DND-41 (cell line): ENCODE measurements around the gene FOXP1.

Experiments used
- ATAC-seq: fragments of 200-7000 bp; cut with Tn5 transposase; 3 replicates; pipeline ENCODE4 v1.9.1; 2021; ENCODE audit warnings: low read depth; ENCODE audit not compliant: insufficient read depth
- DNase-seq: peaks from one replicate; pipeline ENCODE4 v3.0.0-alpha.2; 2020
- H2AFZ ChIP-seq: 2 replicates; pipeline ENCODE4 v1.6.0; 2012; ENCODE audit warnings: low read depth, low read length
- H3K27ac ChIP-seq: 2 replicates; pipeline ENCODE4 v1.5.1; 2012; ENCODE audit warnings: low read length, inconsistent platforms
- H3K27me3 ChIP-seq: fragments of 200-600 bp; sonication (generic); 2 replicates; pipeline ENCODE4 v1.6.0; 2012; ENCODE audit warnings: low read length, mild to moderate bottlenecking, inconsistent platforms; ENCODE audit not compliant: insufficient read depth, poor library complexity
- H3K36me3 ChIP-seq: 2 replicates; pipeline ENCODE4 v1.5.1; 2012; ENCODE audit warnings: low read length, inconsistent platforms; ENCODE audit not compliant: insufficient read depth
- H3K4me1 ChIP-seq: 2 replicates; pipeline ENCODE4 v1.5.1; 2012; ENCODE audit warnings: mild to moderate bottlenecking, low read length; ENCODE audit not compliant: insufficient read depth
- H3K4me2 ChIP-seq: 2 replicates; pipeline ENCODE4 v1.6.0; 2012; ENCODE audit warnings: mild to moderate bottlenecking, moderate library complexity, low read length, inconsistent platforms; ENCODE audit not compliant: insufficient read depth
- H3K4me3 ChIP-seq, 2 experiments: fragments of 200-600 bp in 1 of 2; shearing (Covaris generic) in 1 of 2; 2 replicates each; pipeline ENCODE4 v1.5.1; 2012 to 2016; ENCODE audit warnings: inconsistent platforms in 2 of 2, low read length in 2 of 2, mild to moderate bottlenecking in 2 of 2, low read depth in 1 of 2, moderate library complexity in 1 of 2
- H3K79me2 ChIP-seq: 2 replicates; pipeline ENCODE4 v1.6.0; 2012; ENCODE audit warnings: low read length, inconsistent platforms; ENCODE audit not compliant: insufficient read depth
- H3K9ac ChIP-seq: 2 replicates; pipeline ENCODE4 v1.6.0; 2012; ENCODE audit warnings: low read depth, mild to moderate bottlenecking, inconsistent platforms, low read length, moderate library complexity
- H3K9me3 ChIP-seq: 2 replicates; pipeline ENCODE4 v1.5.1; 2012; ENCODE audit warnings: low read length, moderate library complexity, mild to moderate bottlenecking, inconsistent platforms; ENCODE audit not compliant: insufficient read depth, severe bottlenecking
- H4K20me1 ChIP-seq: 2 replicates; pipeline ENCODE4 v1.6.0; 2012; ENCODE audit warnings: low read length; ENCODE audit not compliant: insufficient read depth
- EZH2 ChIP-seq: IDR thresholded peaks from 3 replicates; pipeline ENCODE4 v1.6.1; 2012; ENCODE audit warnings: borderline replicate concordance, low read depth, mild to moderate bottlenecking, moderate library complexity, low read length, inconsistent platforms; ENCODE audit not compliant: severe bottlenecking
- TF ChIP-seq, protein P1 (sequence below): IDR thresholded peaks from 2 replicates; pipeline ENCODE4 v1.5.1; 2012; ENCODE audit warnings: borderline replicate concordance, low read length, moderate library complexity, mild to moderate bottlenecking; ENCODE audit not compliant: poor library complexity, severe bottlenecking; ENCODE audit errors: extremely low read depth

The FOXP1 gene

DNA sequence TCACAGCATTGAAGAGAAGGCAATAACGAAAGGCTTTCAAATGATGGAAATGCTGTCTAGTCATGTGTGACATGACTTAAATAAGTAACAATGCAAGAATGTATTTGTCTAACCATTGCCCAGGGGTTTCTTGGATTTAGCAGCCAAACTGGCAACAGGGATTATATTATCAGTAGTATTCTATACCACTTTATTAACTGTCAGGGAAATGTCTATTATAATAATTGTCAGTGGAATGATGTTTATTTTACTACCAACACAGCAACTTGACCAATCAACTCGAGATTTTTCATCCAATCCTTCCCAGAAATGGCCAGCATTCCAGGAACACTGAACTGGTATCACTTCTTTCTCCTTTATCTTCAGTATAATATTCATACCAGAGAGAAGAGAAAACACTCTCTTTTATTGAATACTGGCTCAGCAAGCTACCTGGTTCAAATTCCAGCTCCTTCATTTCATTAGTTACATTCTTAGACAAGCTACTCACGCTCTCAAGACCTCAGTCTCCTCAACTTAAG lies 66.2 kb downstream of the FOXP1 start:
- no peaks in the 10 kb centered on the region for H3K27me3 ChIP-seq
- H3K27ac ChIP-seq: no peak overlapping the region
- peaks cover 54% of the 10 kb centered on the region for H3K79me2 ChIP-seq
- TF ChIP-seq, protein P1, sequence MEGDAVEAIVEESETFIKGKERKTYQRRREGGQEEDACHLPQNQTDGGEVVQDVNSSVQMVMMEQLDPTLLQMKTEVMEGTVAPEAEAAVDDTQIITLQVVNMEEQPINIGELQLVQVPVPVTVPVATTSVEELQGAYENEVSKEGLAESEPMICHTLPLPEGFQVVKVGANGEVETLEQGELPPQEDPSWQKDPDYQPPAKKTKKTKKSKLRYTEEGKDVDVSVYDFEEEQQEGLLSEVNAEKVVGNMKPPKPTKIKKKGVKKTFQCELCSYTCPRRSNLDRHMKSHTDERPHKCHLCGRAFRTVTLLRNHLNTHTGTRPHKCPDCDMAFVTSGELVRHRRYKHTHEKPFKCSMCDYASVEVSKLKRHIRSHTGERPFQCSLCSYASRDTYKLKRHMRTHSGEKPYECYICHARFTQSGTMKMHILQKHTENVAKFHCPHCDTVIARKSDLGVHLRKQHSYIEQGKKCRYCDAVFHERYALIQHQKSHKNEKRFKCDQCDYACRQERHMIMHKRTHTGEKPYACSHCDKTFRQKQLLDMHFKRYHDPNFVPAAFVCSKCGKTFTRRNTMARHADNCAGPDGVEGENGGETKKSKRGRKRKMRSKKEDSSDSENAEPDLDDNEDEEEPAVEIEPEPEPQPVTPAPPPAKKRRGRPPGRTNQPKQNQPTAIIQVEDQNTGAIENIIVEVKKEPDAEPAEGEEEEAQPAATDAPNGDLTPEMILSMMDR: no peak
- no peak for TF ChIP-seq EZH2
- no peaks in the 10 kb centered on the region for H3K9me3 ChIP-seq
- no peak overlapping the region for H3K4me3 ChIP-seq
- no peaks in the 10 kb centered on the region for H3K36me3 ChIP-seq
- H3K4me2 ChIP-seq: no peak overlapping the region
- no peak overlapping the region for H3K9ac ChIP-seq
- ATAC-seq: no peak
- no peaks in the 10 kb centered on the region for H3K4me1 ChIP-seq
- H4K20me1 ChIP-seq: peaks cover 27% of the 10 kb centered on the region; the same call in 1 of the 2 replicates
- DNase-seq: no peak
- no peak overlapping the region for H2AFZ ChIP-seq

DNA sequence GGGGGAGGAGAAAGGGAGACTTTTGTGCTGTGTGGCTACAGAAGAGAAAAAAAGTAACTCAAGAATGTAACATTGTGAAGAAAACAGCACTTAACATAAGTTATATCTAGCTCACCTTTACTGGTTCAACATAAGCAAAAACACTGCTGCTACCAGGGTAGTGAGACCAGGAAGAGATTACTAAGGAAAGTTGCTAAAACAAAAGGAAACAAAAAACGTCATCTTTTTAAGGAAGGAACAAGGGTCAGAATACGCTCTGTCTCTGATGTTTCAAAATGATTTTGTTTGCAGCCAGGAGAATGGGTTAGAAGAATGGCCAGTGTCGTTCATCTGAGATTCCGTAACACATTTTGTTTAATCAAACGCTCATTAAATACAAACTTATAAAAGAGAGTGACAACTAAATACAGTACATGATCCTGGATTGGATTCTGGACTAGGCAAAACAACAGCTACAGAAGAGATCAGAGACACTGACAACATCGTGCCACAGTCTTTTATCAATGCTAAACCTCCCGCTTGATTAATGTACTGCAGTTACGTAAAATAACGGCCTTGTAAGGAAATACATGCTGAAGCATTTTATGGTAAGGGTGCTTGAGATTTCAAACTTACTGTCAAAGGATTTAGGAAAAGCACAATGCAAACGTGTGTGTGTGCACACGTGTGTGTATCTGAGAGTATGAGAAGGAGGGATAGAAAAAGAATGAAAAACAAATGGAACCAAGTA lies 67.7 kb downstream of the FOXP1 start:
- no peaks in the 10 kb centered on the region for H3K27me3 ChIP-seq
- no peak overlapping the region for H3K4me2 ChIP-seq
- DNase-seq: no peak
- no peak overlapping the region for H3K4me3 ChIP-seq
- no peak overlapping the region for H3K9ac ChIP-seq
- no peak for TF ChIP-seq EZH2
- TF ChIP-seq, protein P1: no peak
- H3K4me1 ChIP-seq: no peaks in the 10 kb centered on the region
- no peak for ATAC-seq
- H4K20me1 ChIP-seq: peaks cover 28% of the 10 kb centered on the region; the same call in 1 of the 2 replicates
- no peaks in the 10 kb centered on the region for H3K9me3 ChIP-seq
- H2AFZ ChIP-seq: no peak overlapping the region
- H3K36me3 ChIP-seq: no peaks in the 10 kb centered on the region
- H3K79me2 ChIP-seq: peaks cover 60% of the 10 kb centered on the region
- no peak overlapping the region for H3K27ac ChIP-seq

DNA sequence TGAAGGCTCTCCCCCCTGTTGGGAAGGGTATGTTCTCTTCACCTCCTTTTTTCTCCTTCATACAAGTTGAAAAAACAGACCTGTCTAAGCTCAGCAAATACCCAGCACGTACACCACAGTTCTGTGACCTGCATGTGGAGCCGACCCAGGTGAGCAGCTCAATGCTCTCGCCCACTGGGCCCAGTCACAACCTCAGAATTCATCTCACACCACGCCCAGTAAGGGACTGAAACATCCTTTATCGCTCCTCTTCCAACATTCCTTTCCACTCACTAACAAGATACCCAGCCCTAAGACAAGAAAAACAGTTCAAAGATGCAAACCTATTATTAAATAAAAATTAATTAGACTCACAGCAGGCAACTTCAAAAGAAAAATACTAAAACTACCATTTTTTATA lies 68.9 kb downstream of the FOXP1 start:
- Histone ChIP-seq H2AFZ (no peak overlapping the region), H3K36me3 (no peaks in the 10 kb centered on the region), H3K4me1 (no peaks in the 10 kb centered on the region), H4K20me1 (peaks cover 32% of the 10 kb centered on the region; the same call in 1 of the 2 replicates), H3K9me3 (no peaks in the 10 kb centered on the region), H3K4me3 (no peak overlapping the region), H3K9ac (no peak overlapping the region), H3K79me2 (peaks cover 56% of the 10 kb centered on the region), H3K27ac (no peak overlapping the region), H3K4me2 (no peak overlapping the region), H3K27me3 (no peaks in the 10 kb centered on the region)
- ATAC-seq: no peak
- no peak for DNase-seq
- TF ChIP-seq, protein P1: no peak
- no peak for TF ChIP-seq EZH2
